Keratinocyte (primary cell): Measurements from ENCODE around the gene CALCOCO1. TPM values are rescaled to one million over a fixed set of nuclear protein-coding genes. Genes with fewer than 3 reads are reported as not detected.

Experiments used
- DNase-seq: peaks from one replicate; pipeline ENCODE4 v3.0.0-alpha.2; 2011; ENCODE audit warnings: low read depth, missing footprints, low spot score
- FAIRE-seq: peaks from 2 replicates; lab custom pipeline; 2011; peaks lifted over from hg19 to GRCh38; lab: Jason Lieb, UNC
- H2AFZ ChIP-seq: 2 replicates; pipeline ENCODE4 v1.6.0; 2012; ENCODE audit warnings: low read length, control low read depth, inconsistent platforms; ENCODE audit not compliant: control insufficient read depth
- H3K27ac ChIP-seq: 2 replicates; pipeline ENCODE4 v1.5.1; 2011; ENCODE audit warnings: low read length; ENCODE audit not compliant: control insufficient read depth, insufficient read depth
- H3K27me3 ChIP-seq: 3 replicates; pipeline ENCODE4 v1.6.0; 2011; ENCODE audit warnings: low read length; ENCODE audit not compliant: control insufficient read depth, insufficient read depth; ENCODE audit errors: extremely low read depth
- H3K36me3 ChIP-seq, 2 experiments: 2 replicates in 1 of 2; 3 replicates in 1 of 2; pipeline ENCODE4 v1.5.1; 2011; ENCODE audit warnings: low read length in 2 of 2, mild to moderate bottlenecking in 1 of 2; ENCODE audit not compliant: control insufficient read depth in 2 of 2, insufficient read depth in 2 of 2; ENCODE audit errors: extremely low read depth in 1 of 2
- H3K4me1 ChIP-seq: 3 replicates; pipeline ENCODE4 v1.5.1; 2011; ENCODE audit warnings: low read length; ENCODE audit not compliant: control insufficient read depth, insufficient read depth; ENCODE audit errors: extremely low read depth
- H3K4me2 ChIP-seq: 3 replicates; pipeline ENCODE4 v1.6.0; 2011; ENCODE audit warnings: low read depth, low read length; ENCODE audit not compliant: control insufficient read depth, insufficient read depth; ENCODE audit errors: extremely low read depth
- H3K4me3 ChIP-seq, 3 experiments: fragments of 200-600 bp in 1 of 3; sonication (generic) in 1 of 3; 2 replicates in 2 of 3; 3 replicates in 1 of 3; pipeline ENCODE4 v1.5.1; 2011 to 2016; ENCODE audit warnings: low read length in 3 of 3, mild to moderate bottlenecking in 3 of 3, control low read depth in 2 of 3, inconsistent platforms in 1 of 3, low read depth in 1 of 3, mixed read lengths in 1 of 3, mixed run types in 1 of 3, moderate library complexity in 1 of 3; ENCODE audit not compliant: control insufficient read depth in 2 of 3, insufficient read depth in 2 of 3; ENCODE audit errors: extremely low read depth in 1 of 3
- H3K79me2 ChIP-seq: 2 replicates; pipeline ENCODE4 v1.6.0; 2012; ENCODE audit warnings: low read length; ENCODE audit not compliant: control insufficient read depth, insufficient read depth
- H3K9ac ChIP-seq: 3 replicates; pipeline ENCODE4 v1.6.0; 2011; ENCODE audit warnings: low read length; ENCODE audit not compliant: control insufficient read depth, insufficient read depth; ENCODE audit errors: extremely low read depth
- H3K9me1 ChIP-seq: 3 replicates; pipeline ENCODE4 v1.6.0; 2011; ENCODE audit warnings: low read length; ENCODE audit not compliant: control insufficient read depth, insufficient read depth; ENCODE audit errors: extremely low read depth
- H3K9me3 ChIP-seq: 2 replicates; pipeline ENCODE4 v1.5.1; 2012; ENCODE audit warnings: low read depth, low read length; ENCODE audit not compliant: control insufficient read depth
- H4K20me1 ChIP-seq: 3 replicates; pipeline ENCODE4 v1.6.0; 2011; ENCODE audit warnings: low read length; ENCODE audit not compliant: control insufficient read depth, insufficient read depth; ENCODE audit errors: extremely low read depth
- EZH2 ChIP-seq: IDR thresholded peaks from one replicate; pipeline ENCODE4 v1.6.1; 2012; ENCODE audit warnings: inconsistent platforms, mild to moderate bottlenecking, low read length, moderate library complexity
- dilution Hi-C: fragments of 300-500 bp; cut with MboI; formaldehyde crosslinking; loops from one replicate; pipeline ENCODE4 v1.7.0; 2020; ENCODE audit warnings: low sequenced_read_pairs; ENCODE audit not compliant: extremely low pct_ligation_motif_present
- polyA plus RNA-seq, 5 experiments: library from polyadenylated mRNA; depleted of rRNA in 3 of 5; stranded (reverse) in 3 of 5; stranded (forward) in 1 of 5; unstranded in 1 of 5; fragments of >200 nt; gene quantifications; 1 replicate in 1 of 5; 2 replicates in 3 of 5; 3 replicates in 1 of 5; pipeline versions ENCODE4 v1.2.1 to v1.2.3, GENCODE V29; 2011 to 2012; ENCODE audit warnings: missing spikeins in 2 of 5, low read depth in 1 of 5, low replicate concordance in 1 of 5
- TF ChIP-seq, protein P1 (sequence below), 3 experiments: IDR thresholded peaks in 1 of 3; conservative IDR thresholded peaks in 1 of 3; optimal IDR thresholded peaks in 1 of 3; 2 replicates in 2 of 3; 3 replicates in 1 of 3; pipeline versions ENCODE3 to v1.5.1; 2011; ENCODE audit warnings: low read length in 3 of 3, mild to moderate bottlenecking in 3 of 3, moderate library complexity in 2 of 3, control low read depth in 1 of 3, inconsistent platforms in 1 of 3; ENCODE audit not compliant: insufficient read depth in 2 of 3; ENCODE audit errors: extremely low read depth in 1 of 3

Gene CALCOCO1
- polyA plus RNA-seq, 1 donor (not counting 4 experiments of a cell fraction or from before 2014, with no cell fraction given) = 67.3 TPM

DNA sequence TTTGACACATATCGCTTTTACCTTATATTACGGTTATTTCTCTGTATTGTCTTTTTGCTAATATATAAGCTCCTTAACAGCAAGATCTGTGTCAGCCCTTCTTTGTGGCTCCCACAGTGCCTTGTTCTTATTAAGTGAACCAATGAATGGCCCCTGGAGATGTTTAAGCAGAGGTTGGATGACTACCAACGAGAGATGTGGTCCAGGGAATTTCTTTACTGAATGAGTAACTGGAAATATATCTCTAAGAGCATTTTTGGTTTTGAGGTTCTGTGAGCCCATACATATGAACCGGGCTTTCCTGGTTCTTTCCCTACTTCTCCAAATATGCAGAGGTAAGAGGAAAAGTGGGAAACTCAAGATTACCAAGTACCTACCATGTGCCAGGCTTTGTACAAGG, 23.5 kb downstream of the CALCOCO1 start:
- Histone ChIP-seq H3K9ac (no peak overlapping the region), H2AFZ (no peak overlapping the region), H3K4me3 (no peak overlapping the region), H3K4me1 (no peaks in the 10 kb centered on the region), H3K79me2 (no peaks in the 10 kb centered on the region), H4K20me1 (no peaks in the 10 kb centered on the region), H3K36me3 (no peaks in the 10 kb centered on the region), H3K27ac (no peak overlapping the region), H3K9me1 (no peaks in the 10 kb centered on the region), H3K4me2 (no peak overlapping the region), H3K9me3 (no peaks in the 10 kb centered on the region), H3K27me3 (peaks cover 25% of the 10 kb centered on the region)
- no peak for FAIRE-seq
- TF ChIP-seq, protein P1, sequence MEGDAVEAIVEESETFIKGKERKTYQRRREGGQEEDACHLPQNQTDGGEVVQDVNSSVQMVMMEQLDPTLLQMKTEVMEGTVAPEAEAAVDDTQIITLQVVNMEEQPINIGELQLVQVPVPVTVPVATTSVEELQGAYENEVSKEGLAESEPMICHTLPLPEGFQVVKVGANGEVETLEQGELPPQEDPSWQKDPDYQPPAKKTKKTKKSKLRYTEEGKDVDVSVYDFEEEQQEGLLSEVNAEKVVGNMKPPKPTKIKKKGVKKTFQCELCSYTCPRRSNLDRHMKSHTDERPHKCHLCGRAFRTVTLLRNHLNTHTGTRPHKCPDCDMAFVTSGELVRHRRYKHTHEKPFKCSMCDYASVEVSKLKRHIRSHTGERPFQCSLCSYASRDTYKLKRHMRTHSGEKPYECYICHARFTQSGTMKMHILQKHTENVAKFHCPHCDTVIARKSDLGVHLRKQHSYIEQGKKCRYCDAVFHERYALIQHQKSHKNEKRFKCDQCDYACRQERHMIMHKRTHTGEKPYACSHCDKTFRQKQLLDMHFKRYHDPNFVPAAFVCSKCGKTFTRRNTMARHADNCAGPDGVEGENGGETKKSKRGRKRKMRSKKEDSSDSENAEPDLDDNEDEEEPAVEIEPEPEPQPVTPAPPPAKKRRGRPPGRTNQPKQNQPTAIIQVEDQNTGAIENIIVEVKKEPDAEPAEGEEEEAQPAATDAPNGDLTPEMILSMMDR (optimal IDR thresholded peaks at IDR 0.05 in 1 of 3, IDR thresholded peaks at IDR 0.05 in 1 of 3, conservative IDR thresholded peaks at IDR 0.05 in 1 of 3; ENCODE audit: extremely low read depth in 1 of 3, insufficient read depth in 2 of 3, low read length in 3 of 3) = no peak
- TF ChIP-seq EZH2 = no peak
- DNase-seq = no peak
- dilution Hi-C loops = no loop called here

GRCh38 chr12:53701518-53702264, 25.6 kb downstream of the CALCOCO1 start:
- H3K4me1 ChIP-seq = peaks cover 8% of the 10 kb centered on the region
- no peak overlapping the region for H3K9ac ChIP-seq
- H3K36me3 ChIP-seq = no peaks in the 10 kb centered on the region
- TF ChIP-seq, protein P1 (optimal IDR thresholded peaks at IDR 0.05 in 1 of 3, IDR thresholded peaks at IDR 0.05 in 1 of 3, conservative IDR thresholded peaks at IDR 0.05 in 1 of 3; ENCODE audit: extremely low read depth in 1 of 3, insufficient read depth in 2 of 3, low read length in 3 of 3) = peak; percentile 95 to 100 (median 99)
- no peak for TF ChIP-seq EZH2
- H3K27me3 ChIP-seq = peaks cover 15% of the 10 kb centered on the region
- H3K4me3 ChIP-seq = no peak overlapping the region
- FAIRE-seq (peak; percentile 48), DNase-seq (no peak)
- peak overlapping the region; percentile 83 for H2AFZ ChIP-seq
- H3K4me2 ChIP-seq = no peak overlapping the region
- no peaks in the 10 kb centered on the region for H3K9me1 ChIP-seq
- H3K79me2 ChIP-seq = no peaks in the 10 kb centered on the region
- dilution Hi-C loops = no loop called here
- H3K9me3 ChIP-seq = no peaks in the 10 kb centered on the region
- no peaks in the 10 kb centered on the region for H4K20me1 ChIP-seq
- no peak overlapping the region for H3K27ac ChIP-seq
